ENCODE measurements around the gene PITHD1. TPM values are rescaled to one million over a fixed set of nuclear protein-coding genes. Genes with fewer than 3 reads are reported as not detected.

PITHD1 gene
- total RNA-seq, 3 donors from 2014 or later (not counting 1 experiment from before 2014, with no cell fraction given): 73.2 to 84.1 (median 77.7) TPM

GRCh38 chr1:23757812-23758211, 20.4 kb upstream of the PITHD1 start:
- WGBS (ENCODE audit: insufficient coverage): 100% methylated on average over 1 of the region's 1 CpG
- Mint-ChIP-seq H3K36me3 (peaks cover 30% of the 10 kb centered on the region), H3K4me3 (no peak overlapping the region), H3K27me3 (ENCODE audit: low read depth in 2 of 2) (no peaks in the 10 kb centered on the region), H3K4me1 (peaks cover 0 to 5% of the 10 kb centered on the region in 2 donors), H3K9me3 (no peaks in the 10 kb centered on the region), H3K27ac (no peak overlapping the region)
- Histone ChIP-seq H3K4me3 (ENCODE audit: low read length) (no peak overlapping the region), H3K4me1 (ENCODE audit: control insufficient read depth, insufficient read depth, low read length) (no peaks in the 10 kb centered on the region), H3K36me3 (ENCODE audit: control insufficient read depth, insufficient read depth, low read length) (peaks cover 84% of the 10 kb centered on the region), H3K27ac (ENCODE audit: low read length) (no peak overlapping the region), H3K27me3 (ENCODE audit: control insufficient read depth, insufficient read depth, low read length) (no peaks in the 10 kb centered on the region), H3K9me3 (ENCODE audit: control insufficient read depth, insufficient read depth, low read length) (no peaks in the 10 kb centered on the region)
- intact Hi-C loops (cut with micrococcal nuclease): no loop called here
- TF ChIP-seq CTCF (IDR thresholded peaks at IDR 0.05): no peak
- DNase-seq (no peak), ATAC-seq (no peak)

- H3K4me3 ChIP-seq (ENCODE audit: low read length): no peak overlapping the region
- H3K9me3 ChIP-seq (ENCODE audit: control insufficient read depth, insufficient read depth, low read length): no peaks in the 10 kb centered on the region
- peaks cover 69% of the 10 kb centered on the region for H3K36me3 ChIP-seq (ENCODE audit: control insufficient read depth, insufficient read depth, low read length)
- Mint-ChIP-seq H3K27ac (no peak overlapping the region), H3K36me3 (peaks cover 18% of the 10 kb centered on the region), H3K9me3 (no peaks in the 10 kb centered on the region), H3K4me1 (peaks cover 0 to 5% of the 10 kb centered on the region in 2 donors), H3K27me3 (ENCODE audit: low read depth in 2 of 2) (no peaks in the 10 kb centered on the region), H3K4me3 (no peak overlapping the region)
- no peaks in the 10 kb centered on the region for H3K4me1 ChIP-seq (ENCODE audit: control insufficient read depth, insufficient read depth, low read length)
- intact Hi-C loops (cut with micrococcal nuclease): no loop called here
- ATAC-seq: no peak
- no peak for TF ChIP-seq CTCF (IDR thresholded peaks at IDR 0.05)
- WGBS (ENCODE audit: insufficient coverage): 89% methylated on average over 4 of the region's 4 CpGs
- H3K27me3 ChIP-seq (ENCODE audit: control insufficient read depth, insufficient read depth, low read length): no peaks in the 10 kb centered on the region
- DNase-seq: no peak
- no peak overlapping the region for H3K27ac ChIP-seq (ENCODE audit: low read length)
Measured at GRCh38 chr1:23759277-23759676, 18.9 kb upstream of the PITHD1 start.

- no peaks in the 10 kb centered on the region for H3K9me3 Mint-ChIP-seq
- peaks cover 0 to 5% of the 10 kb centered on the region in 2 donors for H3K4me1 Mint-ChIP-seq
- no peak for TF ChIP-seq CTCF (IDR thresholded peaks at IDR 0.05)
- intact Hi-C loops (cut with micrococcal nuclease): no loop called here
- no peak overlapping the region for H3K4me3 Mint-ChIP-seq
- ATAC-seq (no peak), DNase-seq (no peak)
- no peaks in the 10 kb centered on the region for H3K9me3 ChIP-seq (ENCODE audit: control insufficient read depth, insufficient read depth, low read length)
- no peak overlapping the region for H3K27ac Mint-ChIP-seq
- H3K27me3 ChIP-seq (ENCODE audit: control insufficient read depth, insufficient read depth, low read length): no peaks in the 10 kb centered on the region
- no peak overlapping the region for H3K4me3 ChIP-seq (ENCODE audit: low read length)
- peaks cover 40% of the 10 kb centered on the region for H3K36me3 ChIP-seq (ENCODE audit: control insufficient read depth, insufficient read depth, low read length)
- 97% methylated on average over 7 of the region's 7 CpGs for WGBS (ENCODE audit: insufficient coverage)
- H3K36me3 Mint-ChIP-seq: peaks cover 7% of the 10 kb centered on the region
- no peaks in the 10 kb centered on the region for H3K4me1 ChIP-seq (ENCODE audit: control insufficient read depth, insufficient read depth, low read length)
- no peaks in the 10 kb centered on the region for H3K27me3 Mint-ChIP-seq (ENCODE audit: low read depth in 2 of 2)
- no peak overlapping the region for H3K27ac ChIP-seq (ENCODE audit: low read length)
Measured at GRCh38 chr1:23763041-23763577, 15.1 kb upstream of the PITHD1 start.

- Histone ChIP-seq H3K9me3 (ENCODE audit: control insufficient read depth, insufficient read depth, low read length) (no peaks in the 10 kb centered on the region), H3K27ac (ENCODE audit: low read length) (no peak overlapping the region), H3K4me3 (ENCODE audit: low read length) (no peak overlapping the region), H3K4me1 (ENCODE audit: control insufficient read depth, insufficient read depth, low read length) (peaks cover 5% of the 10 kb centered on the region), H3K36me3 (ENCODE audit: control insufficient read depth, insufficient read depth, low read length) (peaks cover 3% of the 10 kb centered on the region), H3K27me3 (ENCODE audit: control insufficient read depth, insufficient read depth, low read length) (no peaks in the 10 kb centered on the region)
- WGBS (ENCODE audit: insufficient coverage): 100% methylated on average over 4 of the region's 5 CpGs
- Mint-ChIP-seq H3K36me3 (no peaks in the 10 kb centered on the region), H3K9me3 (no peaks in the 10 kb centered on the region), H3K27me3 (ENCODE audit: low read depth in 2 of 2) (no peaks in the 10 kb centered on the region), H3K27ac (no peak overlapping the region), H3K4me3 (no peak overlapping the region), H3K4me1 (peaks cover 0 to 3% of the 10 kb centered on the region in 2 donors)
- DNase-seq (no peak), ATAC-seq (no peak)
- no peak for TF ChIP-seq CTCF (IDR thresholded peaks at IDR 0.05)
- intact Hi-C loops (cut with micrococcal nuclease): no loop called here
Measured at GRCh38 chr1:23768733-23769132, 9.5 kb upstream of the PITHD1 start.
